Activated naive CD4-positive, alpha-beta T cell treated with anti-CD3 and anti-CD28 coated beads, Interleukin-2, amount 50 U/mL, for 72 hours (primary cell): ENCODE data around the gene GRID1. TPM values are rescaled to one million over a fixed set of nuclear protein-coding genes. Genes with fewer than 3 reads are reported as not detected.

Experiments
- ATAC-seq, 2 donors: fragments of 150-1000 bp; cut with Tn5 transposase; 2 replicates each; pipeline ENCODE4 v1.10.0; 2021; ENCODE audit warnings: mild to moderate bottlenecking in 2 of 2, moderate library complexity in 2 of 2
- DNase-seq, 2 donors: peaks; one replicate each; pipeline ENCODE4 v3.0.0; 2021 to 2022; ENCODE audit warnings: low spot score in 2 of 2
- H3K27ac Mint-ChIP-seq, 2 donors: one replicate each; pipeline ENCODE4 v1.8.0; 2022; ENCODE audit warnings: mild to moderate bottlenecking in 2 of 2, mixed read lengths in 2 of 2
- H3K36me3 Mint-ChIP-seq, 2 donors: one replicate each; pipeline ENCODE4 v1.8.0; 2022; ENCODE audit warnings: mixed read lengths in 2 of 2
- H3K9me3 Mint-ChIP-seq, 2 donors: one replicate each; pipeline ENCODE4 v1.8.0; 2022; ENCODE audit warnings: mixed read lengths in 2 of 2
- total RNA-seq, 2 donors: library from RNA; stranded (reverse); gene quantifications; one replicate each; pipeline ENCODE4 v1.2.3, GENCODE V29; 2022

GRID1 gene
- total RNA-seq, 2 donors from 2014 or later, result not detected

DNA sequence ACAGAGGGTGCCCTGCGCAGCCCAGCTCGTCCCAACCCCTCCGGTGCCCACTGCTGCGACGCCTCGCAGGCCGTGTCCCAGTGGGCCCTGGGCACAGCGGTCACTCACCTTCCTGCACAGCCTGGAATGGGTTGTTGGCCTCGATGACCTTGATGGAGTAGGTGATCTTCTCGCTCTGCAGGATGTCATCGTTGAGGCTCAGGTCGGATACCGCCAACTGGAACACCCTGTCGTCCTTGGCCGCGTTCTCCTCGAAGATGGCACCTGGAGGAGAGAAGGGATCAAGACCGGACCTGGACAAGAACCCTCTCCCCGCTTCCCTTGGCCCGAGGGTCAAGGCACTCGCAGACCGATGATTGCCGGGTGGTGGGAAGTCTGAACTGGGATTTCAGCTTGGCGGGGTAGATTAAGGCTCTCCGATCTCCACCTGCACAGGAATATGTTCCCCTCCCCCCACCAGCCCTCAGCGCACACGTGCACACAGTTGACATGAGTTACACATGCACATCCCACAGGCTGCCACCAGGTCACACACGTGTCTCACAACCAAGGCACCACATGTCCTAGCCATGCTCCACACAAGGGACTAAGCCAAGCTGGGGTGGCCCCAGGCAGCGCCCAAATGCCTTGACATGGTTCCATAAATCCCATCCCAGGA, 2.6 kb downstream of the GRID1 start:
- Mint-ChIP-seq H3K36me3 (no peaks in the 10 kb centered on the region), H3K9me3 (no peaks in the 10 kb centered on the region), H3K27ac (no peak overlapping the region)
- ATAC-seq (peak in 1 of 2 donors; percentile 47), DNase-seq (peak in 1 of 2 donors; percentile 41)

DNA sequence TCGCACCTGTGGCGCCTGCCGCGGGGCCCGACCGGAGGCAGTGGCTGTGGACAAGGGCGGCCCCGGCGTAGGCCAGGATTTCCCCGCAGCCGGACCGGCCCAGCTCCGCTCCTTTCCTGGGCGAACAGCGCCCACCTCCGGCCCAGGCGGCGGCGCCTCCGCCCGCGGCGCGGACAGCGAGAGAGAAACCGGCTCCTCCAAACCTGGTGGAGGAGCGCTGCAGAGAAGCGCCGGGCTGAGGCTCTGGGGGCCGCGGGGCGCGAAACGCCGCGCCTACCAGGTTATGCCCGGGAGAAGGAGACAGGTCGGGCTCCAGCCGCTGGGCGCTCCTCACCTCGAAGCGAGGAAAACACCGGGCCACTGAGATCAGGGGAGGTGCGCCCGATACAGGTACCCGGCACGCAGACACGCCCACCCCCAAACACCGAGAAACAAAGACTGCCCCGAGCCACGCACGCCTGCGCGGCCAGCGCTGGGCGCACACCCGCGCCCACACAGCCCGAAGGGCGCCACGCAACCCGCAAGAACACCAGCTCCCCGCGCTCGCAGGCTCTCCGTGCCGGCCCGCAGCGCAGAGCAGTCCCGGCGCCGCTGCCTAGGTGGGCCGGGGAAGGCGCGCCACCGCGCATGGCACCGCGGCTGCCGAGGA, 3.3 kb downstream of the GRID1 start:
- H3K36me3 Mint-ChIP-seq, result no peaks in the 10 kb centered on the region
- no peak overlapping the region for H3K27ac Mint-ChIP-seq
- DNase-seq, result peak; percentile 26 to 52
- no peaks in the 10 kb centered on the region for H3K9me3 Mint-ChIP-seq
- ATAC-seq, result peak; percentile 29 to 56

DNA sequence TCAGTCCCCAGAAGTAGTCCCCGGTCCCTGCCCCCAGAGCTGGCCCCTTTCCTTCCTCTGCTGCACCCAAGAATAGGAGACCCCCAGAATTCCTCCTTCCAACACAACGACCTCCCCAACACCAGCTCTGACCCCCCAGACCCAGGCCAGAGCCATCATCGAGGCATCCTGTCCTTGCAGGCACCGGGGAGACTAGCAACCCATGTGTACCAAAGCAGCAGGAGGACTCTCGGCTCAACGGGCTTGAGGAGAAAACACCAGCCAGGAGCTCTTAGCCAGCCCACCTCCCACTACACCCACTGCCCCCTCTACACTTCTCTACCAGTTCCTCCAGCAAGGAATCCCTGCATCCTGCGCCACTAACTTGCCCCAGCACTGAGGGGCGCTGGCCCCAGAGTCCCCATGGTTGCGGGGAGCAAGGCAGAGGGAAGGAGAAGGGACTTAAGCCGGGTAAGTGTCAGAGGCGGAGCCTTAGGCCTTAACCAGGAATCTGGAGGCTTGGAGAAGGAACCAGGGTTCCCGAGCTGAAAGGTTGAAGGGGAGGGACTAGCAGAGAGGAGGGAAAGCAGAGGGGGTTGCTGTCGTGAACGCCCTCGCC, 3.9 kb downstream of the GRID1 start:
- DNase-seq (peak in 1 of 2 donors; percentile 45), ATAC-seq (no peak)
- Mint-ChIP-seq H3K9me3 (no peaks in the 10 kb centered on the region), H3K27ac (no peak overlapping the region), H3K36me3 (no peaks in the 10 kb centered on the region)

DNA sequence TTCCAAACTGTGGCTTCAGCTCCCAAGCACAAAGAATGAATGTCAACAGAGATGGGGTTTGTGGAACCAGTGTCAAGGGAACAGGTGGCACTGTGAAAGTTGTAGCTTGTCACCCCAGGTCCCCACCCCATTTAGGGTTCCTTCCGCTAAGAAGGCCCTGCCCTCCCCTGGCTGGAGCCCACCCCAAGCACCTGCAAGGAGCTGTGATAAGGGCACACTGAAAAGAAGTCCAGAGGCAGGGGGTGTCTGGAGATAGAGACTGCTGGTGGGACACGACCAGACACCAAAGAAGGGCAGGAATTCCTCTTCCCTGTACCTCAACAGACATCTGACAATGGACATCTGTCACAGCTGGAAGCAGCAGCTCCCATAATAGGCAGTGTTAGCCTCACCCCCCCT, 4.5 kb downstream of the GRID1 start:
- H3K36me3 Mint-ChIP-seq, result no peaks in the 10 kb centered on the region
- no peak for ATAC-seq
- H3K9me3 Mint-ChIP-seq, result no peaks in the 10 kb centered on the region
- peak in 1 of 2 donors; percentile 26 for DNase-seq
- no peak overlapping the region for H3K27ac Mint-ChIP-seq

DNA sequence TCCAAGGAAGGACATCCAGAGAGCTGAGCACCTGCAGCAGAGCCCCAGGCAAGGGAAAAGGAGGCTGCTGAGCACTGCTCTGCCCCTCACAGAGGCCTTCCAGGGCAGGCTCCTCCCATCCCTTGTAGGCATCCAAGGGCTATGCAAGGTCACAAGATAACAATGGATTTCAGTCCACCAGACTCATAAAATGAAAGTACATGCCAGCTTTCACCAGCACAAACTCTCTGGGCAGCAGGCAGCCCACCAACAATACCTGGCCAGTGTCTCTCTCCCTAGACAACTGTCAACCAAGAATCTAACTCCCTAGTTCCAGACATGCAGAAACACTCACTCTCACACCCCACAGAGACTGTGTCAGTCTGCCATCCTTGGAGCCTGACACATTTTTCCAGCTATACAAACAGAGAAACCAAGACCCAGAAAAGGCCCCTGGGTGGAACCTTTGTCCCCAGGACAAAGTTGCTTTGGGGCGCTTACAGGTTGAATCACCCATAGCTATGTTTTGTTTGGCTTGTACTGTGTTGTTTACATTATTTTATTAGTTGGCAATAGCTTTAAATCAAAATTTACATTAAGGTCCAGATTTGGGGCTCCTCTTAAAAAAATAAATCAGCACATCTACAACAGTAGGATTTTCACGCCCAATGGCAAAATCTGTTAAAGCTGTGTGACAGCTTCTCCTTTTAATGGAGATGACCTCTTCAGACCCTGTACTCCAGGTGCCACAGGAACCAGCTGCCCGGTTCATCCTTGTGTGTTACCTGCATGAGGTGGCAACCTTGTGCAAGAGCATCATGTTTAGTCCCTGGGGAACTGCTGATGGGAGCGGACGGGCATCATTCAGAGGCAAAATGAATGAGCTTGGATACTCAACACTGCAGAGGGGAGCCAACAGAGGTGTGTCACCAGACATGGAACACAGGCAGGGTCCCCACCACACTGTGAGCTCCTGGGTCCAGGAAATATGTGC, 5.2 kb downstream of the GRID1 start:
- no peaks in the 10 kb centered on the region for H3K36me3 Mint-ChIP-seq

DNA sequence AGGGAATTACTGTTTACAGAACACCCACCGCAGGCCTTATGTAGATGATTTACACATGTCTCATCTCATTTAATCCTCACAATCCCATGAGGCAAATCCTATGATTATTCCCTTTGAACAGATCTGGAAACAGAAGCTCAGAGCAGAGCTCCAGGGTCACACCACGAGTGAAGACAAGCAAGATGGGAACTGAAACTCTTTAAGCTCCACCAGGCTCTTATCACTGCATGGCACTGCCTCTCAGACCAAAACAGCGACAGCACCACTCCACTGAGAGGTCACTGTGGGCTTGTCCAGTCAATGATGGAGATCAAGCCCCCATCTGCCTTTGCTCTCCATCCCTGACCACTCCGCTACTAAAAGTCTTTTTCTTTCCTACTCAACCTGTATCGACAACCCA, 5.9 kb downstream of the GRID1 start:
- Mint-ChIP-seq H3K27ac (no peak overlapping the region), H3K36me3 (no peaks in the 10 kb centered on the region), H3K9me3 (no peaks in the 10 kb centered on the region)
- no peak for ATAC-seq
- DNase-seq, result peak in 1 of 2 donors; percentile 21

More for the DNA sequence above, 5.2 kb downstream of the GRID1 start:
- no peaks in the 10 kb centered on the region for H3K9me3 Mint-ChIP-seq
- DNase-seq (peak in 1 of 2 donors; percentile 23), ATAC-seq (no peak)
- H3K27ac Mint-ChIP-seq, result no peak overlapping the region

DNA sequence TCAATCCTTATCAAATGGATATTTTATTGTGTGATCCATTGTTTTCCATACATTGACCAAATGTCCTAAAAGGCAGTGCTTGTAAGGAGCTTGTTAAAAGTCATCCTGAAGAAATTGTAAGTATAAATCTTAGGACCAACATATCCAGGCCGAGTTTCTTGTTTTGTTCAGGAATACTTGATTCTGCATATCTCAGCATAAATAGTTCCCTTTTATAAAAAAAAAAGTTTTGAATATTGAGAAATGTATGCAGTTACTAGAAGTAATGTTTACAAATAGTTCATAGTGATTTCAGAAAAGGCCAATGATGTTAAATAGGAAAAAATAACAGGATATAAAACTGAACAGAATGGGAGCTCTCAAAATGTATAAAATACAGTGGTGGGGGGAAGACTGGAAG, 6.6 kb downstream of the GRID1 start:
- H3K27ac Mint-ChIP-seq, result no peak overlapping the region
- DNase-seq (no peak), ATAC-seq (no peak)
- H3K9me3 Mint-ChIP-seq, result no peaks in the 10 kb centered on the region
- H3K36me3 Mint-ChIP-seq, result no peaks in the 10 kb centered on the region

DNA sequence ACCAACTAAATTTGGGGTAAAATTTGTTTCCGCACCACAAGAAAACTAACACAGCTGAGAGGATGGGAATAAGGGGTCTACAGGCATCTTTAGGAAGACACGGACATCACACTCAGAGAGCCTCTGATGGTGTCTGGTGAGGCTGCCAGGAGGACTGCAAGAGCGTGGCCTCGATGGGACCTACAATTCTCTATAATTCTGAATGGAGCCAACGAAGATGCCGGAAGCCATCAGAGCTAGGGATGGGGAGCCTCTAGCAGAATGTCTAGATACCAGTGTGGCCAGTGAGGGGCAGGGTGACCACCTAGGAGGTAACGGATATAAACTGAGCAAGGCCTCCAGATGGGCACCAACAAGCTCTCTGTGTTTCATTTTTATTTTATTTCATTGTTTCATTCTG, 7.5 kb downstream of the GRID1 start:
- ATAC-seq (no peak), DNase-seq (no peak)
- no peak overlapping the region for H3K27ac Mint-ChIP-seq
- no peaks in the 10 kb centered on the region for H3K36me3 Mint-ChIP-seq
- no peaks in the 10 kb centered on the region for H3K9me3 Mint-ChIP-seq

DNA sequence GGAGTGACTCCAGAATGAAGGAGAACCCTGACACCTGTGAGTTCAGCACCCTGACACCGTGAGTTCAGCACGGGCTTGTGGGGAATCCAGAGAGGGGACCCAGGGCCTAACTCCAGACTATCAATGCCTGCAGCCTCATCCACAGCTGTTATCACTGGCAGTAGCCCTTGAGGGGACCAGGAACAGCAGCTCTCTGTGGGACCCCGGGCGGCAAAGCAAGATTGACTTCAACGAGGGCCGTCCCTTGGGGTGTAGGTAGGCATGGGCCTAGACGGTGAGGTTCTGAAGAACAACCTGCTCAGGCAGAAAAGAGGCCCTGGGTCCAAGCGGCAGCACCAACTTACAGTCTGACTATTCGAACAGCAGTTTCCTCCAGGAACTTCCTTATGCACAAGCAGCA, 8.9 kb downstream of the GRID1 start:
- no peaks in the 10 kb centered on the region for H3K36me3 Mint-ChIP-seq
- DNase-seq (no peak), ATAC-seq (no peak)
- no peak overlapping the region for H3K27ac Mint-ChIP-seq
- H3K9me3 Mint-ChIP-seq, result no peaks in the 10 kb centered on the region

DNA sequence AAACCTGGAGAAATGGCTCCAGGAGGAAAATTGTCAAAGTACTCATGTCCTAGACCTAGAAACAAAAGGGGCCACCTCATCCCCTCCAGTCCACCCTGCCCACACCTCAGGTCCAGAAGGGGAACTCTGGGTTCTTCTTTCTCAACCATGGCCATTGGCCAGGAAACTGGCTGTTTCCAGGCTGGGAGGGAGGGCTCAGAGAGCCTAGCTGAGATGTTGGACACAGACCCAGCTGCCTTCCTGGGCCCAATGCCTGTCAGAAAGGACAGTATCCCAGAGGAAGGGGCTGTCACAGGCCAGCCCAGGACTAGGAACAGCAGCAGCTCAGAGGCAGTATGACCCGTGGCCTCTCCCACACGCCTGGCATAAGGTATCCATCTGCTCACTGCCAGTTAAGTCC, 9.6 kb downstream of the GRID1 start:
- no peaks in the 10 kb centered on the region for H3K36me3 Mint-ChIP-seq
- H3K27ac Mint-ChIP-seq, result no peak overlapping the region
- DNase-seq (no peak), ATAC-seq (no peak)
- no peaks in the 10 kb centered on the region for H3K9me3 Mint-ChIP-seq

DNA sequence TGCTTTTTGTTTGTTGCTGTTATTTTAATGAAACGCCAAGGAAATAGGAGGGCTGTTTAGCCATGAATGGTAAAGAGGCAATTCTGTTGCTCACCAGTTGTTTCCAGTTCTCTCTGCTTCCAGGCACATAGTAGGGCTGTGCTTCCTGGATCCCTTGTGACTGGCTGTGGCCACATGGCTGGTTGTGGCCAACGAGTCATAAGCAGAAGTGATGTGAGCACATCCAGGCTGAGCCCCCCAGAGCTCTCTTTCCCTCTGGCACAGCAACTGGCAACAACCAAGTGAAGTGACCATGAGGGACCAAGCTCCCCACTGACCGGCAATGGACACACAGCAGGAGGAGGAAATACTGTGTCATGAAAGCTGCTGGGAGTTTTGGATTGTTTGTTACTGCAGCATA, 10.3 kb downstream of the GRID1 start:
- ATAC-seq (peak in 1 of 2 donors; percentile 31), DNase-seq (no peak)
- H3K9me3 Mint-ChIP-seq, result no peaks in the 10 kb centered on the region
- no peak overlapping the region for H3K27ac Mint-ChIP-seq
- H3K36me3 Mint-ChIP-seq, result no peaks in the 10 kb centered on the region

DNA sequence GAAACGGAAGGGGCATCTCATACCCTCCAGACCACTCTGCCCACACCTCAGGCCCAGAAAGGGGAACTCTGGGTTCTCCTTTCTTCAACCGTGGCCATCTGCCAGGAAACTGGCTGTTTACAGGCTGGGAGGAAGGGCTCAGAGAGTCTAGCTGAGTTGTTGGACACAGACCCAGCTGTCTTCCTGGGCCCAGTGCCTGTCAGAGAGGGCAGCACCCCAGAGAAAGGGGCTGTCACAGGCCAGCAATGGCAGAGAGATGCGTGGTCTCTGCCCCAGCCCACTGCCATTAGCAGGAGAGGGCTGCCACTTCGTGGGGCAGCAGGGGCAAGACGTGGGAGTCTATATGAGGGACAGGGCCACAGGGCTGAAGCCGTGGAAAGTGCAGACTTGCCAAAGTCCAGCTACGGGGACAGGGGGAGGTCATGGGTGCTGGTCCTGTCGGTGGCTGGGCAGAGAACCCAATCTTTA, 11.0 kb downstream of the GRID1 start:
- DNase-seq (no peak), ATAC-seq (no peak)
- Mint-ChIP-seq H3K9me3 (no peaks in the 10 kb centered on the region), H3K27ac (no peak overlapping the region), H3K36me3 (no peaks in the 10 kb centered on the region)

DNA sequence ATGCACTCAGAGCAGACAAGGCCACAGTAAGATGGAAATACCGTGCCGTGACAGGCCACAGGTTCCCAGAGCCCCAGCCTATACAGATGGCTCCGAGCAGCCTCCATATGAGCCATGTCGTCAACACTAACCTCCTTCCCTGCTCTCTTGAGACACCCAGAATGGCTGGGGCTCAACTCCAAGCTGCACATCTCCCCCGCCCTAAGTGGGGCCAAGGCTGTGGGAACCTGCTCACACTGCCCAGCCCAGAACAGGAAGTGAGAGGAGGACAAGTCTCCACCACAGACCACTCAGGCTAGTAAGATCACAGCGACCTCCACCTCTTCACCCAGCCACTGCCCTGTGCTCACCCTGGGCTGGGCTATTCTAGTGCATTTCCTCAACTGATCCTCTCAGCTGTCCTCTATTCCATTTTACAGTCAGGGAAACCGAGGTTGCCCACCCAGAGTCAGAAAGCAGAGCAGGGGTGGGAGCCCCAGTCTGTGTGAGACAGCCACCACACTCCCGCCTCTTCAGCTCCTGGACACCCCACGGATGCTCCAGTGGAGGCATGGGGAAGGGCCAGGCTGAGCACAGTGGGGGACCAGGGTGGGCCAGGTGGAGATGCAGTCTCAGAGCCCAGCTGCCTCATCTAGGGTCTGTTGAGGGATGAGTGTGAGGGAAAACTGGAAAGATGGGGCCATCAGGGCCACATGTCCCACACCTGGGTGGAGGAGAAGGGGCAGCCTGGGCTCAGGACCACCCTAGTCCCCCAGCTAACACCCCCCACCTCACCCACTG, 11.6 kb downstream of the GRID1 start:
- ATAC-seq, result no peak
- Mint-ChIP-seq H3K36me3 (no peaks in the 10 kb centered on the region), H3K27ac (no peak overlapping the region), H3K9me3 (no peaks in the 10 kb centered on the region)
- no peak for DNase-seq

DNA sequence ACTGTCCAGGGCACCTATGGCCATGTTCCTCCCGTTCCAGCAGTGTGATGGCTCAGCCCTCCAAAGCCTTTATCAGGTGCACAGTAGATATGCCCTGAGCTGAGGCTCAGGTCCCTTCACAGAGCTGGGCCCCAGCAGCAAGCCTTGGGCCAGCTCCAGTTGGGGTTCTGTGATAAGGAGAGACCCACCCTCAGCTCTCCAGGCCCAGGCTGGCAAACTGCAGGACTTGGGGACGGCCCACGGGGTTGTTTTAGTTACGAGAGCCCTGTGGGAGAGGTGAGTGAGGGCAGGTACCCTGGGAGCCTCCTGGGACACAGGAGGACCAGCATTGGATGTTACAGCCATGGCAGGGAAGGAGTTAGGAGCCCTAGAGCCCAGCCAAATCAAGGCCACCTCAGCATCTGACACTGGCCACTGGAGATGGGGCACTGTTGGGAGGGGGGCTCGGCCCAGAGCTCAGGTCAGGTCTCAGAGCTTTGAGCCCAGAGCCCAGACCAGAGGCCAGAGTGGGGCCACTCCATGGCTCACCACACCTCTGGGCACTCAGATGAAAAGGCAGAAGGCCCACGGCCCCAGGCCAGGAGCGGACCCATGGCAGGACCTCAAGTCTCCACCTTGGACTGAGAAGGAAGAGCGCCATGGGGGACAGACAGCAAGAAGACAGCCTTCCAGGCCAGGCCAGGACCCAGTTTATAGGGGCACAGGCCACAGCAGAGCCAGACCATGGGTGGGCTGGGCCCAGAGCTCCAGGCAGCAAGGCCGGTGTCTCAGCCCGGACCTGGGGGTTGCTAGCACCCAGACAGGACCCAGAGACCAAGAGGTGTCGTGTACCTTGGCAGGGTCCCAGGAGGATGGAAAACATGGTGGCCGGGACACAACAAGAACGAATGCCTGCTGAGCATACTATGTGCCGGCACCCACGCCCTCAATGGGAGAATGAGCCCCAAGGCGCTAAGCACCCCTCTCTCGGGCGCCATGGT, 12.8 kb downstream of the GRID1 start:
- Mint-ChIP-seq H3K36me3 (no peaks in the 10 kb centered on the region), H3K9me3 (no peaks in the 10 kb centered on the region), H3K27ac (no peak overlapping the region)
- ATAC-seq (no peak), DNase-seq (no peak)

DNA sequence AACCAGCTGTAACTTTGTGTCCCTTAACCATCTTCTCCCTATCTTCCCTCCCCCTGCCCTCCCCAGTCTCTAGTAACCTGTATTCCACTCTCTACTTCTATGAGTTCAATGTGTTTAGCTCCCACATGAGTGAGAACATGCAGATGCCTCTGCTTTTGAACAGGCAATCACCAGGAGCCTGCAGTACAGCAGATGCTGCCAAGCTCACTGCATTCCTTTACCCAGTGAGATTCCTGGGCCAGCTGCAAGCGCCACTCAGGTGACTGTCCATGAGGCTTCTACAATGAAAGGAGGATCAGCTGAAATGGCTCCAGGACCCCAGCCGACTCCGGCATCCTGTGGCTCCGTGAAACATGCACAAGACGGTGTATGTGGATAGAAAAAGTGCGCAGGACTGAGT, 15.7 kb downstream of the GRID1 start:
- no peaks in the 10 kb centered on the region for H3K36me3 Mint-ChIP-seq
- H3K27ac Mint-ChIP-seq, result no peak overlapping the region
- DNase-seq, result no peak
- H3K9me3 Mint-ChIP-seq, result no peaks in the 10 kb centered on the region
- ATAC-seq, result no peak
